Measurements from ENCODE around the gene HAUS6.
"Not testable (repeated sequence)": the region's sequence is repeated elsewhere in the genome, so short reads cannot be mapped to it uniquely, and the experiment has no call there.

HAUS6 gene
- total RNA-seq = 36.2 to 43.7 (median 39.5) reads per million in 3 donors

- Histone ChIP-seq H3K9me3 (ENCODE audit: control insufficient read depth, low read length) (no peaks in the 10 kb centered on the region), H3K4me1 (ENCODE audit: control insufficient read depth, insufficient read depth, low read length, poor library complexity, severe bottlenecking) (peaks cover 5% of the 10 kb centered on the region), H3K27me3 (replicated peaks; ENCODE audit: control insufficient read depth, insufficient read depth, low read length, poor library complexity, severe bottlenecking) (no peaks in the 10 kb centered on the region), H3K27ac (ENCODE audit: insufficient read depth, low read length, poor library complexity, severe bottlenecking) (peak within 1 kb of the TSS; percentile 74), H3K4me3 (ENCODE audit: insufficient read depth, low read depth, low read length, poor library complexity, severe bottlenecking) (peak within 1 kb of the TSS; percentile 71), H3K36me3 (ENCODE audit: control insufficient read depth, insufficient read depth, low read length) (no peaks in the 10 kb centered on the region)
- peak; percentile 88 to 93 (median 92) for DNase-seq
Measured at GRCh38 chr9:19102631-19103345, at the start of gene HAUS6. HAUS6 (minus strand) TSS chr9:19102904; CDS start chr9:19102651, 253 bp downstream.

GRCh38 chr9:19152160-19152498 is 49.4 kb upstream of the HAUS6 start:
- H3K4me3 ChIP-seq (ENCODE audit: insufficient read depth, low read depth, low read length, poor library complexity, severe bottlenecking); H3K9me3 ChIP-seq (ENCODE audit: control insufficient read depth, low read length); H3K4me1 ChIP-seq (ENCODE audit: control insufficient read depth, insufficient read depth, low read length, poor library complexity, severe bottlenecking); DNase-seq; H3K36me3 ChIP-seq (ENCODE audit: control insufficient read depth, insufficient read depth, low read length); H3K27ac ChIP-seq (ENCODE audit: insufficient read depth, low read length, poor library complexity, severe bottlenecking); H3K27me3 ChIP-seq (replicated peaks; ENCODE audit: control insufficient read depth, insufficient read depth, low read length, poor library complexity, severe bottlenecking): not testable (repeated sequence)

GRCh38 chr9:19151425-19152159 is 48.9 kb upstream of the HAUS6 start:
- H3K27ac ChIP-seq (ENCODE audit: insufficient read depth, low read length, poor library complexity, severe bottlenecking) = no peak overlapping the region
- no peaks in the 10 kb centered on the region for H3K27me3 ChIP-seq (replicated peaks; ENCODE audit: control insufficient read depth, insufficient read depth, low read length, poor library complexity, severe bottlenecking)
- DNase-seq = no peak
- no peaks in the 10 kb centered on the region for H3K9me3 ChIP-seq (ENCODE audit: control insufficient read depth, low read length)
- no peaks in the 10 kb centered on the region for H3K36me3 ChIP-seq (ENCODE audit: control insufficient read depth, insufficient read depth, low read length)
- no peak overlapping the region for H3K4me3 ChIP-seq (ENCODE audit: insufficient read depth, low read depth, low read length, poor library complexity, severe bottlenecking)
- no peaks in the 10 kb centered on the region for H3K4me1 ChIP-seq (ENCODE audit: control insufficient read depth, insufficient read depth, low read length, poor library complexity, severe bottlenecking)

- no peaks in the 10 kb centered on the region for H3K36me3 ChIP-seq (ENCODE audit: control insufficient read depth, insufficient read depth, low read length)
Measured at GRCh38 chr9:19149230-19149629, 46.5 kb upstream of the HAUS6 start.

GRCh38 chr9:19148187-19148586 is 45.5 kb upstream of the HAUS6 start:
- no peaks in the 10 kb centered on the region for H3K36me3 ChIP-seq (ENCODE audit: control insufficient read depth, insufficient read depth, low read length)
- no peaks in the 10 kb centered on the region for H3K27me3 ChIP-seq (replicated peaks; ENCODE audit: control insufficient read depth, insufficient read depth, low read length, poor library complexity, severe bottlenecking)
- H3K9me3 ChIP-seq (ENCODE audit: control insufficient read depth, low read length) = no peaks in the 10 kb centered on the region
- no peak overlapping the region for H3K4me3 ChIP-seq (ENCODE audit: insufficient read depth, low read depth, low read length, poor library complexity, severe bottlenecking)
- DNase-seq = no peak
- H3K4me1 ChIP-seq (ENCODE audit: control insufficient read depth, insufficient read depth, low read length, poor library complexity, severe bottlenecking) = no peaks in the 10 kb centered on the region
- no peak overlapping the region for H3K27ac ChIP-seq (ENCODE audit: insufficient read depth, low read length, poor library complexity, severe bottlenecking)

More at GRCh38 chr9:19149230-19149629, 46.5 kb upstream of the HAUS6 start:
- Histone ChIP-seq H3K9me3 (ENCODE audit: control insufficient read depth, low read length) (no peaks in the 10 kb centered on the region), H3K4me1 (ENCODE audit: control insufficient read depth, insufficient read depth, low read length, poor library complexity, severe bottlenecking) (no peaks in the 10 kb centered on the region), H3K27ac (ENCODE audit: insufficient read depth, low read length, poor library complexity, severe bottlenecking) (no peak overlapping the region), H3K4me3 (ENCODE audit: insufficient read depth, low read depth, low read length, poor library complexity, severe bottlenecking) (no peak overlapping the region), H3K27me3 (replicated peaks; ENCODE audit: control insufficient read depth, insufficient read depth, low read length, poor library complexity, severe bottlenecking) (no peaks in the 10 kb centered on the region)
- DNase-seq = no peak

- DNase-seq = no peak
- Histone ChIP-seq H3K36me3 (ENCODE audit: control insufficient read depth, insufficient read depth, low read length) (no peaks in the 10 kb centered on the region), H3K4me1 (ENCODE audit: control insufficient read depth, insufficient read depth, low read length, poor library complexity, severe bottlenecking) (no peaks in the 10 kb centered on the region), H3K27ac (ENCODE audit: insufficient read depth, low read length, poor library complexity, severe bottlenecking) (no peak overlapping the region), H3K9me3 (ENCODE audit: control insufficient read depth, low read length) (no peaks in the 10 kb centered on the region), H3K27me3 (replicated peaks; ENCODE audit: control insufficient read depth, insufficient read depth, low read length, poor library complexity, severe bottlenecking) (no peaks in the 10 kb centered on the region), H3K4me3 (ENCODE audit: insufficient read depth, low read depth, low read length, poor library complexity, severe bottlenecking) (no peak overlapping the region)
Measured at GRCh38 chr9:19146441-19147024, 43.8 kb upstream of the HAUS6 start.

- no peaks in the 10 kb centered on the region for H3K9me3 ChIP-seq (ENCODE audit: control insufficient read depth, low read length)
Measured at GRCh38 chr9:19145881-19146280, 43.2 kb upstream of the HAUS6 start.

GRCh38 chr9:19140259-19140658 is 37.6 kb upstream of the HAUS6 start:
- Histone ChIP-seq H3K36me3 (ENCODE audit: control insufficient read depth, insufficient read depth, low read length) (no peaks in the 10 kb centered on the region), H3K9me3 (ENCODE audit: control insufficient read depth, low read length) (no peaks in the 10 kb centered on the region), H3K4me1 (ENCODE audit: control insufficient read depth, insufficient read depth, low read length, poor library complexity, severe bottlenecking) (no peaks in the 10 kb centered on the region), H3K4me3 (ENCODE audit: insufficient read depth, low read depth, low read length, poor library complexity, severe bottlenecking) (no peak overlapping the region), H3K27me3 (replicated peaks; ENCODE audit: control insufficient read depth, insufficient read depth, low read length, poor library complexity, severe bottlenecking) (no peaks in the 10 kb centered on the region), H3K27ac (ENCODE audit: insufficient read depth, low read length, poor library complexity, severe bottlenecking) (no peak overlapping the region)
- DNase-seq = no peak

More at GRCh38 chr9:19145881-19146280, 43.2 kb upstream of the HAUS6 start:
- Histone ChIP-seq H3K27ac (ENCODE audit: insufficient read depth, low read length, poor library complexity, severe bottlenecking) (no peak overlapping the region), H3K27me3 (replicated peaks; ENCODE audit: control insufficient read depth, insufficient read depth, low read length, poor library complexity, severe bottlenecking) (no peaks in the 10 kb centered on the region), H3K4me3 (ENCODE audit: insufficient read depth, low read depth, low read length, poor library complexity, severe bottlenecking) (no peak overlapping the region), H3K4me1 (ENCODE audit: control insufficient read depth, insufficient read depth, low read length, poor library complexity, severe bottlenecking) (no peaks in the 10 kb centered on the region), H3K36me3 (ENCODE audit: control insufficient read depth, insufficient read depth, low read length) (no peaks in the 10 kb centered on the region)
- DNase-seq = no peak

GRCh38 chr9:19138084-19138483 is 35.4 kb upstream of the HAUS6 start:
- no peaks in the 10 kb centered on the region for H3K36me3 ChIP-seq (ENCODE audit: control insufficient read depth, insufficient read depth, low read length)
- no peaks in the 10 kb centered on the region for H3K9me3 ChIP-seq (ENCODE audit: control insufficient read depth, low read length)
- no peak for DNase-seq
- no peak overlapping the region for H3K4me3 ChIP-seq (ENCODE audit: insufficient read depth, low read depth, low read length, poor library complexity, severe bottlenecking)
- no peaks in the 10 kb centered on the region for H3K27me3 ChIP-seq (replicated peaks; ENCODE audit: control insufficient read depth, insufficient read depth, low read length, poor library complexity, severe bottlenecking)
- H3K27ac ChIP-seq (ENCODE audit: insufficient read depth, low read length, poor library complexity, severe bottlenecking) = no peak overlapping the region
- H3K4me1 ChIP-seq (ENCODE audit: control insufficient read depth, insufficient read depth, low read length, poor library complexity, severe bottlenecking) = no peaks in the 10 kb centered on the region

GRCh38 chr9:19137282-19137681 is 34.6 kb upstream of the HAUS6 start:
- no peak for DNase-seq
- H3K27me3 ChIP-seq (replicated peaks; ENCODE audit: control insufficient read depth, insufficient read depth, low read length, poor library complexity, severe bottlenecking) = no peaks in the 10 kb centered on the region
- no peak overlapping the region for H3K4me3 ChIP-seq (ENCODE audit: insufficient read depth, low read depth, low read length, poor library complexity, severe bottlenecking)
- no peaks in the 10 kb centered on the region for H3K4me1 ChIP-seq (ENCODE audit: control insufficient read depth, insufficient read depth, low read length, poor library complexity, severe bottlenecking)
- H3K27ac ChIP-seq (ENCODE audit: insufficient read depth, low read length, poor library complexity, severe bottlenecking) = no peak overlapping the region
- no peaks in the 10 kb centered on the region for H3K9me3 ChIP-seq (ENCODE audit: control insufficient read depth, low read length)
- no peaks in the 10 kb centered on the region for H3K36me3 ChIP-seq (ENCODE audit: control insufficient read depth, insufficient read depth, low read length)
